Measurements from ENCODE around the gene PEX10.

Gene PEX10

GRCh38 chr1:2404890-2405511 lies 7.4 kb downstream of the PEX10 start:
- no peak for DNase-seq (ENCODE audit: low spot score)

GRCh38 chr1:2404142-2404889 lies 8.0 kb downstream of the PEX10 start:
- DNase-seq (ENCODE audit: low spot score): no peak

GRCh38 chr1:2403273-2403672 lies 9.1 kb downstream of the PEX10 start:
- DNase-seq (ENCODE audit: low spot score): no peak

DNA sequence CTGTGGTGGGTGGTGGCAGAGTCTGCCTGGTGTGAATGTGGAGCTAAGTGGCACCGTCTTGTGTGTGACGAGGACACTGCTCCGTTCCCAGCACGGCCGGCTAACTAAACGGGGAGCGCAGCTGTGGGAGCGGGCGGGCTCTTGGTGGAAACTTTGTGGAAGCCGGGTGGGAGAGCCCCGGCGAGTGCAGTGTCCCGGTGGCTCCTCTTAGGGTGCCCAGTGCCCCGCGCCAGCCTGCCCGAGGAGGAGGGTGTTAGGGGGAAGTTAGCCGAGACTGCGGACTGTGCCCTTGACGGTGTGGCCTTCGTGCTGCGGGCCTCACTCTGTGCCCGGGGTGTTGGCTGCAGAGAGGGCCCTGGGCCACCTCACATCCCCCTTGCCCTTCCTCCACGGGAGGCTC lies 9.9 kb downstream of the PEX10 start:
- DNase-seq (ENCODE audit: low spot score): no peak

GRCh38 chr1:2400950-2401649 lies 11.3 kb downstream of the PEX10 start:
- DNase-seq (ENCODE audit: low spot score): no peak

GRCh38 chr1:2400576-2400909 lies 11.8 kb downstream of the PEX10 start:
- no peak for DNase-seq (ENCODE audit: low spot score)

DNA sequence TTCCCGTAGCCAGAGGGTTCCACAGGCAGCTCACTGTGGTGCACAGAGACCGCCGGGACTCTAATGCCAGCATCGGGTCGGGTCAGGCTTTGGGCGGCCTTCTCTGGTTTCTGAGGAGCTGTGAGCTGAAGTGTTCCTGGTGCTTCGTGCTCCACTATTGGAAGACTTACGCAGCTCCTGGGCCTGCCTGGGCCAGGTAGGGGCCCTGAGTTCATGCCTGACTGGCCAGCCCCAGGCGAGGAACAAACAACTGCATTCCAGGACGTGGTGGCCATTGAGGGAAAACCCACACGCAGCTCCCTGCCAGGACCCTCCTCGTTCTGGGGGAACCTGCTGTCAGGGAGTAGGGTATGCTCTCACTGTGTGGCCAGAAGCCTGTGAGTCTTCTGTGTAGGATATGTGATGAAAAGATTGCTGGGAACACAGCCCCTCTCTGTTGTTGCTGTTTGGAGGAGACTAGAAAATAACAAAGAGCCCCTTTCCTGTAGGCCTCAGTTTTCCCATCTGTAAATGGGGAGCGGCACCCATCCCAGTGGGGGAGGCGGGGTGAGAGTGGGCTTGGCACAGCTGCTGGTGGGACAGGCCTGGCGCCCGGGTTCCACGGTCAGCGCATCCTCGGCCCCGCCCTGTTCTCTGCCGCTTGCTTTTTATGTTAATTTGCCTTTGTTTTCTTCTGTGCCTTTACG lies 12.3 kb downstream of the PEX10 start:
- DNase-seq (ENCODE audit: low spot score): no peak

GRCh38 chr1:2398871-2399270 lies 13.5 kb downstream of the PEX10 start:
- DNase-seq (ENCODE audit: low spot score): no peak

DNA sequence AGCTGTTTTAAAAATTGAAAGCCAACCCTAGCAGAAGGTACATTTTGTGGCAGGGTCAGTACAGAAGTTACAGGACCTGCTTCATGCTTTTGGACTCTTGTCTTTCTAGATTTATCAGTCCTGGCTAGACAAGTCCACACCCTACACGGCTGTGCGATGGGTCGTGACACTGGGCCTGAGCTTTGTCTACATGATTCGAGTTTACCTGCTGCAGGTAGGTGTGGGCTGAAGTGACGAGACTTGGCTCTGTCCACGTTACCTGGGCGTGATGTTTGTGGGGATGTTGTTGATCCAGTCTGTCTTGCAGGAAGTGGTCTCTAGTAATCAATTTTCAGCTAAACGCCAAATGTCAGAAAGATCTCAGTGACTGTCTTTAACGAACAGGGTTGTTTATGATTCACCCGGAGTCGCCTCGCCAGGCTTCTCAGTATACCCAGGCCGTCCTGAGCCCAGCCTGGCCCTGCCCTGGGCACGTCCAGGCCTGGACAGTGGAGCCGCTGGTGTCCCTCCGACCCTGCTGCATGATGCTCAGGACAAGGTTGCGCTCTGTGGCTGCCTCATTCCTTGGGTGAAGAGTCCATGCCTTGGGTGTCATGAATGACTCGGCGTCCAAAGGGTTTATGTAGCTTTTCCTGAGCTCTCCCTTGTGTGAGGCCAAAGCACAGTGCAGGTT lies 15.2 kb downstream of the PEX10 start:
- DNase-seq (ENCODE audit: low spot score): no peak

DNA sequence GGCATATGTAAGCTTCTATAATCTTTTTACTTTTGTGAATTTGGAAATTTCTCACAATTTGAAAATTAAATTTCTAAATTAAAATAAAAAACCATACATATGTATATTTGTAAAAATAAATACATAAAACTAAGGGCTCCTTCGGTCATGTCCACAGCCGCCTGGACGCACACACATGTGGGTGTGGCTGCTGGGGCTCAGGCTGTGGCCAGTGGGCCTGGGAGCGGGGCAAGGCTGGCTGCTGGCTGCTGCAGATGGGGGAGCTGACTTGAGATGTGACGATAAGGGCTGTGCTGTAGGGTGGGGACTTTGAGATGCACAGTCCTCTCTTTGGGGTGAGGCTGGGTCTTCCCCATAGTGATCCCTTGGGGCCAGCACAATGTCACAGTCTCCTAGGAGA lies 15.9 kb downstream of the PEX10 start:
- no peak for DNase-seq (ENCODE audit: low spot score)

DNA sequence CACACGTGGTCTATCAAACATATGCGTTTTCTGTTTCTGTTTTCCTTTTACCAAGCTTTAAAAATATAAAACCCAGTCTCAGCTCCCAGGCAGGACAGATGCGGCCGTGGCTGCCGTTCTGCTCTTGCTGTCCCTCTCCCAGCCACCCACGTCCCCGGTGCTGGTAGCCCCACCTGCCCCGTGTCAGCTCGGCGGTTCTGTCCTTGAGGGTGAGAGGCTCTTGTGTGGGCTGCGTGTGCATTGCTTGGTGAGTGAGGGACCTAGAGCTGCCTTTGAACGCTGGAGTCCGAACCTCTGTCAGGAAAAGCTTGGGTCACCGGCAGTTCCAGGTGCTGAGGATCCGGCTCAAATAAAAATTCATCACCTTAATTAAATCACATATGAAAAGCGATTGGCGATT lies 16.3 kb downstream of the PEX10 start:
- no peak for DNase-seq (ENCODE audit: low spot score)

GRCh38 chr1:2395245-2395644 lies 17.1 kb downstream of the PEX10 start:
- no peak for DNase-seq (ENCODE audit: low spot score)

GRCh38 chr1:2394761-2395160 lies 17.6 kb downstream of the PEX10 start:
- DNase-seq (ENCODE audit: low spot score): no peak

DNA sequence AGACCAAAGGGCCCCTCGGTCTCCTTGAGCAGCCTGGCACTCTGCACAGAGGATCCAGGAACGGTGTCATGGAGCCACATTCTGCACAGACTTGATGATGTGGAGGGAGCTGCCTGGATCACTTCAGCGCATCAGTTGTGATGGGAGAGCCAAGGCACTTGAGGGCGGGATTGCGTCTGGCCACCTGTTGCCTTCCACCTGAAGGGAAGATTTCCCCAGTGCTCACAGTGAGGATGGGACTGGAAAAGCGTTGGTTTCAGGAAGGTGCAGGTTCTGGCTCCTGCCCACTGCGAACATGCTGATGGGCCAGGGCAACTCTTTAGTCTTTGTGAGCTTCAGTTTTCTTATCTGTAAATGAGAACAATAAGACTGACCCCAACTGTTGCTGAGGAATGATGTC lies 18.1 kb downstream of the PEX10 start:
- DNase-seq (ENCODE audit: low spot score): no peak

DNA sequence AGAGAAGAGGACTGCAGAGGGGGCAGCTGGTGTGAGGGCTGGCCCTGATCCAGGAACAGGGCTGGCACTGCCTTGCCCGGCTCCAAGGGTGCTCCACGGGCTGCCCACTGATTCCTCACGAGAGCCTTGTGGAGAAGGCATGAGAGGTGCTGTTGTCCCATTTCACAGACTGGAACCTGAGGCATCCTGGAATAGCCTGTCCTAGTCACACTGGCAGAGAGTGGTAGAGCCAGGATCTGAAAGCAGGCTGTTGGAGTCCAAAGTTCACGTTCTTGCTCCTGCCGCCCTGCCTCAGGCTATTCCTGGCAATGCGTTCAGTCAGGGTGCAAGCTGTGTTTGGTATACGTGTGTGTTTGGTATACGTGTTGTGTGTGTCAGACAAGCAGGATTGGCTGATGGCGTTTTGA lies 18.9 kb downstream of the PEX10 start:
- peak; percentile 44 for DNase-seq (ENCODE audit: low spot score)

GRCh38 chr1:2392686-2393085 lies 19.7 kb downstream of the PEX10 start:
- no peak for DNase-seq (ENCODE audit: low spot score)

- DNase-seq (ENCODE audit: low spot score): no peak
These were observed 20.3 kb downstream of the PEX10 start for GRCh38 chr1:2391931-2392509.

DNA sequence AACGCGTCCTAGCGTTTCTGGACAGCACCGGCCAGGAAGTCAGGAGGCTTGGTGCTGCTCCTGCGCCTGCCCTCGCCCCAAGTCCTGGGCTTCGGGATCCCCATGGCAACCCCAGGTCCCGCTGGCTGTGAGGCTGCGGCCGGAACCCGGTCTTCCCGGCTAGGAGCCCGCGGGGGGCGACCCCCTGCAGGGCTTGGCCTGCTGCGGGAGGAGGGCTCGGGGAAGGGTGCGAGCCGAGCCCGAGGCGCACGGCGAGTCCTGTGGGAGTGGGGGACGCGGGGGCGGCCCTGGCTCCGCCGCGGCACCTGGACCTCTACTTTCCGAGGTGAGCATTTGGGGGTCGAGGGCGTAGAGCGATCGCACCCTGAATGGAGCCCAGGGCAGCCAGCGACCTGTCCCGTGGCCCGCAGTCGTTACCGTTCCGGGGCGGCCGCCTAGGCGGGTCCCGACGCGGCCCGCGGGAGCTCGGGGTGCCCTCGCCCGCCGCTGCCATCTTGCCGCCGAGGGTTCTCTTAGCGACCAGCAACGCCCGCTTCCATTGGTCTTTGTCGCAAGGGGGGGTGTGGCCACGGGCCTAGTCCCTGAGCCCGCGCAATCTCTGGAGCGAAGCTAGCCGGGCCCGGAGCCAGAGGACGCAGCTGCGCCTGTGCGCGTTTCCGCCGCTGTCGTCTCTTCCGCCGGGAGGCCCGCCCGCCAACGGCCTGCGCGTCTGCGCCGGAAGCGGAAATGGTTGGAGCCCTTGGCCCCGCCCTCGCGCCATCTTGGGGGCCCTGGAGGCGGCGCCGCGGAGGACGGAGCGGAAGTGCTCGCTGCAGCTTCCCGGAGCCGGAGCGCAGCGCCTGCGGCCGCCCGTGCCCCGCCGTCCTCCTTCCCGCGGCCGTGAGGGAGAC lies 21.1 kb downstream of the PEX10 start, which contains the start of the genes MORN1 and RER1:
TSS of gene MORN1 (minus strand) at position 514 of the 890 bp plus-strand sequence. CDS start at position 493, 21 bp downstream.
TSS of gene RER1 (plus strand) at position 801 of the 890 bp plus-strand sequence. CDS start 3,950 bp downstream, outside the sequence.
- peak; percentile 97 for DNase-seq (ENCODE audit: low spot score)

DNA sequence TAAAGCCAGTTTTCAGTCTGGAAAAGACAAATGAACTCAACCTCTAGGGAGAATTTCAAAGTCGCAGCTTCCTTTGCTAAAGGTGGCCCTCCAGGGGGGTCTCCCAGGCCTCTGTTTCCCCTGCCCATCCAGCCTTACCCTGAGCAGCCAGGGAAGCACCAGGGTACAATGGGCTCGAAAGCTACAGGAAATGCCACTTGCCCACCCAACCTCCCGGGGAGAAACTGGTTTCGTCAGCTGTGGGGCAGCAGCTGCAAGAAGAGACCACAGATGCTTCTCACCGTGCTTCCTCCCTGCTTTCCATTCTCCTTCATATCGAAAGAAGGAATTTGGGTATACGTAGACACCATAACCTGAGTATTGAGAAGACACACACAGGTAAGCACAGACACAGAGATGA lies 22.7 kb downstream of the PEX10 start:
- DNase-seq (ENCODE audit: low spot score): no peak
